IMR-90 (cell line): ENCODE results near the gene ADGRG6. TPM values are rescaled to one million over a fixed set of nuclear protein-coding genes. Genes with fewer than 3 reads are reported as not detected.

ENCODE experiments used
- ATAC-seq: fragments of 200-7000 bp; cut with Tn5 transposase; 2 replicates; pipeline ENCODE4 v1.9.1; 2020; ENCODE audit warnings: low read depth, mild to moderate bottlenecking, moderate library complexity
- BruUV-seq: library from RNA; stranded (reverse); fragments of 400-500 nt; replicated peaks from 2 replicates; lab custom pipeline; 2021; lab: Mats Ljungman, UMichigan
- CTCF ChIA-PET: fragments of 300-600 bp; formaldehyde crosslinking; extraction: SDS; loops from one replicate; lab custom pipeline; 2021; ENCODE audit warnings: antibody characterized with exemption; lab: Yijun Ruan, JAX
- POLR2A ChIA-PET: fragments of 300-600 bp; sonication (Branson Sonifier 250); formaldehyde crosslinking; loops from one replicate; lab custom pipeline; 2022; ENCODE audit warnings: antibody characterized with exemption; ENCODE audit not compliant: unreplicated experiment; lab: Charles Lee
- DNase-seq: peaks from one replicate; pipeline ENCODE4 v3.0.0; 2013
- H2AFZ ChIP-seq: replicated peaks from 2 replicates; pipeline ENCODE3; 2013; ENCODE audit warnings: low read length, mild to moderate bottlenecking; ENCODE audit not compliant: poor library complexity
- H2AK5ac ChIP-seq: 2 replicates; pipeline ENCODE4 v1.6.1; 2013; ENCODE audit warnings: low read depth, low read length, inconsistent platforms
- H2AK9ac ChIP-seq: replicated peaks from 2 replicates; pipeline ENCODE3; 2013; ENCODE audit warnings: mild to moderate bottlenecking, low read depth, low read length, moderate library complexity; ENCODE audit not compliant: poor library complexity
- H2BK120ac ChIP-seq: 2 replicates; pipeline ENCODE4 v1.6.1; 2013; ENCODE audit warnings: low read depth, low read length, inconsistent platforms
- H2BK15ac ChIP-seq: 3 replicates; pipeline ENCODE4 v1.6.1; 2013; ENCODE audit warnings: low read depth, low read length, inconsistent platforms
- H2BK20ac ChIP-seq: 2 replicates; pipeline ENCODE4 v1.6.1; 2013; ENCODE audit warnings: low read depth, mild to moderate bottlenecking, inconsistent platforms, low read length, moderate library complexity
- H2BK5ac ChIP-seq: 2 replicates; pipeline ENCODE4 v1.6.1; 2013; ENCODE audit warnings: mild to moderate bottlenecking, low read depth, low read length, inconsistent platforms; ENCODE audit not compliant: poor library complexity, severe bottlenecking
- H3K14ac ChIP-seq: replicated peaks from 2 replicates; pipeline ENCODE4 v1.6.1; 2013; ENCODE audit warnings: low read depth, low read length, inconsistent platforms
- H3K18ac ChIP-seq: 2 replicates; pipeline ENCODE4 v1.6.1; 2013; ENCODE audit warnings: low read depth, low read length, control low read depth
- H3K23ac ChIP-seq: 2 replicates; pipeline ENCODE4 v1.6.1; 2013; ENCODE audit warnings: low read depth, low read length, inconsistent platforms
- H3K27ac ChIP-seq: 2 replicates; pipeline ENCODE4 v1.5.1; 2013; ENCODE audit warnings: mild to moderate bottlenecking, control low read depth, low read length; ENCODE audit not compliant: insufficient read depth
- H3K27me3 ChIP-seq: 2 replicates; pipeline ENCODE4 v1.6.1; 2013; ENCODE audit warnings: low read length; ENCODE audit not compliant: control insufficient read depth, insufficient read depth
- H3K36me3 ChIP-seq: 2 replicates; pipeline ENCODE4 v1.6.1; 2013; ENCODE audit warnings: low read length, mixed read lengths; ENCODE audit not compliant: control insufficient read depth, insufficient read depth
- H3K4ac ChIP-seq: 2 replicates; pipeline ENCODE4 v1.6.1; 2013; ENCODE audit warnings: low read depth, low read length, inconsistent platforms
- H3K4me1 ChIP-seq: 2 replicates; pipeline ENCODE4 v1.6.1; 2013; ENCODE audit warnings: low read length, mixed read lengths; ENCODE audit not compliant: control insufficient read depth, insufficient read depth
- H3K4me2 ChIP-seq: 2 replicates; pipeline ENCODE4 v1.6.1; 2013; ENCODE audit warnings: low read depth, mild to moderate bottlenecking, control low read depth, low read length, moderate library complexity
- H3K4me3 ChIP-seq: 2 replicates; pipeline ENCODE4 v1.5.1; 2013; ENCODE audit warnings: low read depth, mild to moderate bottlenecking, control low read depth, low read length, moderate library complexity; ENCODE audit not compliant: insufficient read depth
- H3K56ac ChIP-seq: 2 replicates; pipeline ENCODE4 v1.6.1; 2013; ENCODE audit warnings: low read length, inconsistent platforms; ENCODE audit not compliant: insufficient read depth; ENCODE audit errors: extremely low read depth
- H3K79me1 ChIP-seq, 2 experiments: 2 replicates each; pipeline ENCODE4 v1.6.1; 2013; ENCODE audit warnings: low read length in 2 of 2, inconsistent platforms in 1 of 2, low read depth in 1 of 2
- H3K9ac ChIP-seq: 2 replicates; pipeline ENCODE4 v1.6.1; 2013; ENCODE audit warnings: low read depth, low read length, control low read depth
- H3K9me1 ChIP-seq: 2 replicates; pipeline ENCODE4 v1.6.1; 2013; ENCODE audit warnings: low read length, inconsistent platforms; ENCODE audit not compliant: insufficient read depth
- H3K9me3 ChIP-seq: 2 replicates; pipeline ENCODE4 v1.6.1; 2013; ENCODE audit warnings: low read length; ENCODE audit not compliant: control insufficient read depth, insufficient read depth
- H4K20me1 ChIP-seq: 2 replicates; pipeline ENCODE4 v1.6.1; 2013; ENCODE audit warnings: low read length, inconsistent platforms; ENCODE audit not compliant: insufficient read depth
- H4K5ac ChIP-seq: 2 replicates; pipeline ENCODE4 v1.6.1; 2013; ENCODE audit warnings: mild to moderate bottlenecking, low read depth, low read length, control low read depth
- H4K8ac ChIP-seq, 2 experiments: 2 replicates each; pipeline ENCODE4 v1.6.1; 2013; ENCODE audit warnings: low read depth in 2 of 2, low read length in 2 of 2, control low read depth in 1 of 2, inconsistent platforms in 1 of 2
- H4K91ac ChIP-seq: 2 replicates; pipeline ENCODE4 v1.6.1; 2013; ENCODE audit warnings: low read depth, low read length, inconsistent platforms; ENCODE audit not compliant: insufficient read depth
- CEBPB ChIP-seq: IDR thresholded peaks from 2 replicates; pipeline ENCODE4 v1.6.1; 2012; ENCODE audit warnings: low read depth, low read length, improper control_type of control experiment
- SMC3 ChIP-seq: fragments of 150-350 bp; IDR thresholded peaks from 2 replicates; pipeline ENCODE4 v1.6.1; 2016; ENCODE audit warnings: low read depth, mild to moderate bottlenecking, antibody characterized with exemption, low read length, moderate library complexity
- WGBS, 2 experiments: methylation state at CpG; one replicate each; pipeline versions ENCODE4 v1.1.5 to v1.1.7; 2013; ENCODE audit warnings: missing lambda C conversion rate in 2 of 2; ENCODE audit not compliant: insufficient read length in 1 of 2; ENCODE audit errors: extremely low coverage in 2 of 2; 5-methylcytosine and 5-hydroxymethylcytosine counted together
- dilution Hi-C: fragments of 300-500 bp; cut with HindIII; formaldehyde crosslinking; loops from one replicate; pipeline ENCODE4 v1.14.3; 2018; ENCODE audit warnings: low sequenced_read_pairs; ENCODE audit not compliant: unreplicated experiment
- in situ Hi-C: fragments of 300-500 bp; cut with MboI; formaldehyde crosslinking; loops from 3 replicates; pipeline ENCODE4 v1.14.3; 2019; ENCODE audit warnings: low sequenced_read_pairs, inconsistent platforms, mixed read lengths
- intact Hi-C: fragments of 100-400 bp; cut with micrococcal nuclease; formaldehyde crosslinking; loops from 2 replicates; pipeline ENCODE4 v1.10.0; 2022
- polyA plus RNA-seq, 3 experiments: library from polyadenylated mRNA; depleted of rRNA; stranded (reverse); fragments of >200 nt; gene quantifications; 2 replicates each; pipeline ENCODE4 v1.2.3, GENCODE V29; 2012; ENCODE audit warnings: low replicate concordance in 1 of 3
- total RNA-seq: library from RNA; depleted of rRNA; stranded (reverse); fragments of >200 nt; gene quantifications from 2 replicates; pipeline ENCODE4 v1.2.3, GENCODE V29; 2012

The ADGRG6 gene
- total and polyA plus RNA-seq, 2 of the 4 experiments (the other 2 are of a cell fraction): 10.0 to 20.3 TPM

GRCh38 chr6:142279350-142280180, 22.2 kb upstream of the ADGRG6 start:
- intact Hi-C loops: no loop called here
- Histone ChIP-seq H3K9me1 (peaks cover 3% of the 10 kb centered on the region; the same call in 1 of the 2 replicates), H2AFZ (no peak overlapping the region), H4K20me1 (no peaks in the 10 kb centered on the region), H3K27me3 (no peaks in the 10 kb centered on the region), H3K4me2 (no peak overlapping the region), H3K14ac (no peak overlapping the region), H3K79me1 (no peaks in the 10 kb centered on the region), H3K27ac (no peak overlapping the region), H3K4me3 (no peak overlapping the region), H4K8ac (no peak overlapping the region), H3K23ac (no peak overlapping the region), H4K5ac (no peak overlapping the region), H3K9me3 (0 out of 2 replicates have a peak, but pooled peaks cover 2% of the 10 kb centered on the region), H3K9ac (no peak overlapping the region), H3K4ac (no peak overlapping the region), H4K91ac (no peak overlapping the region), H3K56ac (no peak overlapping the region), H2AK9ac (no peak overlapping the region), H2BK5ac (no peak overlapping the region), H2BK120ac (0 out of 2 replicates have a peak overlapping the region, but pooled peaks have one; percentile 17), H3K36me3 (no peaks in the 10 kb centered on the region), H2AK5ac (no peak overlapping the region), H2BK15ac (no peak overlapping the region), H3K4me1 (peaks cover 6% of the 10 kb centered on the region), H2BK20ac (no peak overlapping the region; the same call in 1 of the 2 replicates), H3K18ac (no peak overlapping the region)
- BruUV-seq: no TSS peak
- no peak for TF ChIP-seq SMC3
- TF ChIP-seq CEBPB: peak; percentile 91
- dilution Hi-C loops: no loop called here
- ChIA-PET CTCF (interaction anchor here (0.5 kb wide), 1 partner anchor 509 kb away, joined by 3 read pairs; no protein-coding TSS in a partner anchor), POLR2A (no interaction called here)
- DNase-seq: peak; percentile 37
- ATAC-seq: no peak; the same call in 1 of the 2 replicates
- 80% methylated on average over 1 of the region's 5 CpGs; no CpG with 5 or more reads in 1 of the 2 experiments for WGBS, 2 experiments
- in situ Hi-C loops: no loop called here
